T-helper 2 cell (primary cell): ENCODE results near the gene CLEC2L.

Experiments used
- DNase-seq, 5 experiments: peaks; one replicate each; pipeline versions ENCODE4 v3.0.0 to v3.0.0-alpha.2; 2012 to 2022

CLEC2L gene

GRCh38 chr7:139575338-139575680 lies 51.8 kb downstream of the CLEC2L start:
- DNase-seq = no peak

- no peak for DNase-seq
Measured at GRCh38 chr7:139576179-139576973, 52.9 kb downstream of the CLEC2L start.

GRCh38 chr7:139580435-139580834 lies 57.0 kb downstream of the CLEC2L start:
- DNase-seq = no peak

- no peak for DNase-seq
Measured at GRCh38 chr7:139582130-139582650, 58.7 kb downstream of the CLEC2L start.

- DNase-seq = no peak
Measured at GRCh38 chr7:139582671-139583155, 59.2 kb downstream of the CLEC2L start.

- DNase-seq = no peak
Measured at GRCh38 chr7:139583826-139584553, 60.5 kb downstream of the CLEC2L start.

- DNase-seq = no peak
Measured at GRCh38 chr7:139585042-139585441, 61.6 kb downstream of the CLEC2L start.

- DNase-seq = no peak
Measured at GRCh38 chr7:139586286-139586685, 62.8 kb downstream of the CLEC2L start.

GRCh38 chr7:139587535-139587934 lies 64.0 kb downstream of the CLEC2L start:
- DNase-seq = no peak

- no peak for DNase-seq
Measured at GRCh38 chr7:139588632-139589031, 65.1 kb downstream of the CLEC2L start.

- no peak for DNase-seq
Measured at GRCh38 chr7:139589474-139589873, 66.0 kb downstream of the CLEC2L start.

GRCh38 chr7:139591550-139592195 lies 68.2 kb downstream of the CLEC2L start:
- DNase-seq = no peak

GRCh38 chr7:139592801-139593461 lies 69.4 kb downstream of the CLEC2L start:
- DNase-seq = no peak

GRCh38 chr7:139594090-139594489 lies 70.6 kb downstream of the CLEC2L start:
- no peak for DNase-seq
